Sigmoid colon (tissue), 4 donors: ENCODE data around the gene CPNE6.

ENCODE experiments used
- CTCF ChIP-seq, 4 experiments: fragments of 450-650 bp in 3 of 4; fragments of 200-600 bp in 1 of 4; IDR thresholded peaks; one replicate each; pipeline ENCODE4 v1.5.1; 2016 to 2019; ENCODE audit warnings: antibody characterized with exemption in 4 of 4, mild to moderate bottlenecking in 3 of 4, moderate library complexity in 2 of 4
- POLR2A ChIP-seq, 2 donors: fragments of 450-650 bp; IDR thresholded peaks; one replicate each; pipeline ENCODE4 v1.6.1; 2016; ENCODE audit warnings: antibody characterized with exemption in 2 of 2, mild to moderate bottlenecking in 2 of 2, moderate library complexity in 2 of 2
- POLR2AphosphoS5 ChIP-seq, 4 donors: sonication (generic); formaldehyde crosslinking; IDR thresholded peaks; one replicate each; pipeline ENCODE4 v1.6.1; 2017; ENCODE audit warnings: antibody characterized with exemption in 4 of 4

GRCh38 chr14:24071144-24071697 is at the start of gene CPNE6:
- no peak for TF ChIP-seq CTCF (IDR thresholded peaks at IDR 0.05)
- TF ChIP-seq POLR2A (IDR thresholded peaks at IDR 0.05): no peak
- TF ChIP-seq POLR2AphosphoS5 (IDR thresholded peaks at IDR 0.05): no peak
